Caco-2 (cell line): ENCODE measurements around the gene RIMS1. TPM values are rescaled to one million over a fixed set of nuclear protein-coding genes. Genes with fewer than 3 reads are reported as not detected.

Source experiments
- BruUV-seq: library from RNA; stranded (reverse); fragments of 400-500 nt; replicated peaks from 2 replicates; lab custom pipeline; 2021; lab: Mats Ljungman, UMichigan
- CTCF ChIA-PET: fragments of 300-600 bp; sonication (Branson Sonifier 250); formaldehyde crosslinking; loops from one replicate; lab custom pipeline; 2022; ENCODE audit warnings: antibody characterized with exemption; lab: Charles Lee
- POLR2A ChIA-PET: fragments of 300-600 bp; sonication (Branson Sonifier 250); formaldehyde crosslinking; loops from one replicate; lab custom pipeline; 2022; ENCODE audit warnings: antibody characterized with exemption; lab: Charles Lee
- DNase-seq, 2 experiments: peaks; one replicate each; pipeline versions ENCODE4 v3.0.0 to v3.0.0-alpha.2; 2020 to 2022
- H3K27me3 ChIP-seq: replicated peaks from 2 replicates; pipeline ENCODE4 v1.6.0; 2011; ENCODE audit warnings: low read length; ENCODE audit not compliant: control insufficient read depth, insufficient read depth
- H3K36me3 ChIP-seq: 2 replicates; pipeline ENCODE4 v1.5.1; 2011; ENCODE audit warnings: low read length; ENCODE audit not compliant: control insufficient read depth, insufficient read depth
- H3K4me1 ChIP-seq: fragments of 250-450 bp; sonication (Bioruptor Pico); 2 replicates; pipeline ENCODE4 v1.5.1; 2020; ENCODE audit warnings: mild to moderate bottlenecking
- H3K4me3 ChIP-seq: 2 replicates; pipeline ENCODE4 v1.5.1; 2011; ENCODE audit warnings: low read depth, mild to moderate bottlenecking, control low read depth, low read length
- H3K9me3 ChIP-seq: fragments of 250-450 bp; sonication (Bioruptor Pico); 2 replicates; pipeline ENCODE4 v1.5.1; 2020; ENCODE audit warnings: mild to moderate bottlenecking, moderate library complexity
- H3K27ac Mint-ChIP-seq: one replicate; pipeline ENCODE4 v1.8.0; 2022; ENCODE audit warnings: mixed read lengths; ENCODE audit not compliant: unreplicated experiment
- H3K27me3 Mint-ChIP-seq: one replicate; pipeline ENCODE4 v1.8.0; 2022; ENCODE audit warnings: mixed read lengths; ENCODE audit not compliant: insufficient read depth, unreplicated experiment
- H3K36me3 Mint-ChIP-seq: one replicate; pipeline ENCODE4 v1.8.0; 2022; ENCODE audit warnings: mild to moderate bottlenecking, mixed read lengths; ENCODE audit not compliant: insufficient read depth, unreplicated experiment
- H3K4me1 Mint-ChIP-seq: one replicate; pipeline ENCODE4 v1.8.0; 2022; ENCODE audit warnings: low read depth, mixed read lengths; ENCODE audit not compliant: unreplicated experiment
- H3K4me3 Mint-ChIP-seq: one replicate; pipeline ENCODE4 v1.8.0; 2022; ENCODE audit warnings: mild to moderate bottlenecking, moderate library complexity, mixed read lengths; ENCODE audit not compliant: unreplicated experiment
- H3K9me3 Mint-ChIP-seq: one replicate; pipeline ENCODE4 v1.8.0; 2022; ENCODE audit warnings: mixed read lengths; ENCODE audit not compliant: unreplicated experiment
- CTCF ChIP-seq, 2 experiments: fragments of 200-600 bp in 1 of 2; IDR thresholded peaks; 1 replicate in 1 of 2; 2 replicates in 1 of 2; pipeline versions ENCODE4 v1.5.1 to v1.8.0; 2011 to 2022; ENCODE audit warnings: antibody characterized with exemption in 1 of 2, control low read depth in 1 of 2, inconsistent platforms in 1 of 2, low read depth in 1 of 2, low read length in 1 of 2, mild to moderate bottlenecking in 1 of 2, moderate library complexity in 1 of 2; ENCODE audit not compliant: insufficient read depth in 1 of 2, severe bottlenecking in 1 of 2, unreplicated experiment in 1 of 2
- intact Hi-C: fragments of 100-400 bp; cut with micrococcal nuclease; formaldehyde crosslinking; loops from one replicate; pipeline ENCODE4 v1.10.0; 2022; ENCODE audit not compliant: unreplicated experiment
- total RNA-seq: library from RNA; stranded (reverse); gene quantifications from 2 replicates; pipeline ENCODE4 v1.2.3, GENCODE V29; 2022

RIMS1 gene
- total RNA-seq, 1 experiment from 2014 or later = 3.4 TPM

GRCh38 chr6:71979911-71980310 lies 93.6 kb downstream of the RIMS1 start:
- ChIA-PET CTCF (no interaction called here), POLR2A (no interaction called here)
- no peaks in the 10 kb centered on the region for H3K27me3 ChIP-seq
- no peak for DNase-seq
- H3K36me3 Mint-ChIP-seq = no peaks in the 10 kb centered on the region
- H3K27ac Mint-ChIP-seq = no peak overlapping the region
- H3K4me1 Mint-ChIP-seq = no peaks in the 10 kb centered on the region
- no peaks in the 10 kb centered on the region for H3K36me3 ChIP-seq
- no peaks in the 10 kb centered on the region for H3K9me3 ChIP-seq
- intact Hi-C loops = no loop called here
- no peaks in the 10 kb centered on the region for H3K4me1 ChIP-seq
- H3K4me3 Mint-ChIP-seq = no peak overlapping the region
- no TSS peak for BruUV-seq
- H3K27me3 Mint-ChIP-seq = no peaks in the 10 kb centered on the region
- TF ChIP-seq CTCF (IDR thresholded peaks at IDR 0.05; ENCODE audit: insufficient read depth in 1 of 2, low read depth in 1 of 2, low read length in 1 of 2, severe bottlenecking in 1 of 2, unreplicated experiment in 1 of 2) = no peak
- no peak overlapping the region for H3K4me3 ChIP-seq
- no peaks in the 10 kb centered on the region for H3K9me3 Mint-ChIP-seq

- no peak overlapping the region for H3K4me3 Mint-ChIP-seq
- no peaks in the 10 kb centered on the region for H3K36me3 Mint-ChIP-seq
- H3K27me3 Mint-ChIP-seq = no peaks in the 10 kb centered on the region
- no peak for DNase-seq
- BruUV-seq = no TSS peak
- intact Hi-C loops = no loop called here
- H3K27me3 ChIP-seq = no peaks in the 10 kb centered on the region
- no peak for TF ChIP-seq CTCF (IDR thresholded peaks at IDR 0.05; ENCODE audit: insufficient read depth in 1 of 2, low read depth in 1 of 2, low read length in 1 of 2, severe bottlenecking in 1 of 2, unreplicated experiment in 1 of 2)
- H3K9me3 ChIP-seq = no peaks in the 10 kb centered on the region
- no peaks in the 10 kb centered on the region for H3K4me1 Mint-ChIP-seq
- no peaks in the 10 kb centered on the region for H3K4me1 ChIP-seq
- no peak overlapping the region for H3K27ac Mint-ChIP-seq
- no peaks in the 10 kb centered on the region for H3K9me3 Mint-ChIP-seq
- POLR2A ChIA-PET = no interaction called here
- no peaks in the 10 kb centered on the region for H3K36me3 ChIP-seq
- no peak overlapping the region for H3K4me3 ChIP-seq
- CTCF ChIA-PET = no interaction called here
Observed at GRCh38 chr6:71982389-71982788, 96.0 kb downstream of the RIMS1 start.

- H3K27me3 Mint-ChIP-seq = no peaks in the 10 kb centered on the region
- DNase-seq = no peak
- no peak overlapping the region for H3K27ac Mint-ChIP-seq
- H3K9me3 Mint-ChIP-seq = no peaks in the 10 kb centered on the region
- BruUV-seq = no TSS peak
- TF ChIP-seq CTCF (IDR thresholded peaks at IDR 0.05; ENCODE audit: insufficient read depth in 1 of 2, low read depth in 1 of 2, low read length in 1 of 2, severe bottlenecking in 1 of 2, unreplicated experiment in 1 of 2) = no peak
- Histone ChIP-seq H3K27me3 (no peaks in the 10 kb centered on the region), H3K36me3 (no peaks in the 10 kb centered on the region), H3K9me3 (no peaks in the 10 kb centered on the region), H3K4me1 (no peaks in the 10 kb centered on the region), H3K4me3 (no peak overlapping the region)
- ChIA-PET POLR2A (no interaction called here), CTCF (no interaction called here)
- H3K36me3 Mint-ChIP-seq = no peaks in the 10 kb centered on the region
- no peaks in the 10 kb centered on the region for H3K4me1 Mint-ChIP-seq
- H3K4me3 Mint-ChIP-seq = no peak overlapping the region
- intact Hi-C loops = no loop called here
Observed at GRCh38 chr6:71983131-71983530, 96.8 kb downstream of the RIMS1 start.
